Stimulated activated naive CD4-positive, alpha-beta T cell (primary cell): ENCODE measurements around the gene NDST1.
"Not testable (repeated sequence)": the region's sequence is repeated elsewhere in the genome, so short reads cannot be mapped to it uniquely, and the experiment has no call there.

ENCODE experiments used
- DNase-seq, 6 experiments: peaks; one replicate each; lab custom pipeline; 2025; lab: John Stamatoyannopoulos, UW

NDST1 gene

DNA sequence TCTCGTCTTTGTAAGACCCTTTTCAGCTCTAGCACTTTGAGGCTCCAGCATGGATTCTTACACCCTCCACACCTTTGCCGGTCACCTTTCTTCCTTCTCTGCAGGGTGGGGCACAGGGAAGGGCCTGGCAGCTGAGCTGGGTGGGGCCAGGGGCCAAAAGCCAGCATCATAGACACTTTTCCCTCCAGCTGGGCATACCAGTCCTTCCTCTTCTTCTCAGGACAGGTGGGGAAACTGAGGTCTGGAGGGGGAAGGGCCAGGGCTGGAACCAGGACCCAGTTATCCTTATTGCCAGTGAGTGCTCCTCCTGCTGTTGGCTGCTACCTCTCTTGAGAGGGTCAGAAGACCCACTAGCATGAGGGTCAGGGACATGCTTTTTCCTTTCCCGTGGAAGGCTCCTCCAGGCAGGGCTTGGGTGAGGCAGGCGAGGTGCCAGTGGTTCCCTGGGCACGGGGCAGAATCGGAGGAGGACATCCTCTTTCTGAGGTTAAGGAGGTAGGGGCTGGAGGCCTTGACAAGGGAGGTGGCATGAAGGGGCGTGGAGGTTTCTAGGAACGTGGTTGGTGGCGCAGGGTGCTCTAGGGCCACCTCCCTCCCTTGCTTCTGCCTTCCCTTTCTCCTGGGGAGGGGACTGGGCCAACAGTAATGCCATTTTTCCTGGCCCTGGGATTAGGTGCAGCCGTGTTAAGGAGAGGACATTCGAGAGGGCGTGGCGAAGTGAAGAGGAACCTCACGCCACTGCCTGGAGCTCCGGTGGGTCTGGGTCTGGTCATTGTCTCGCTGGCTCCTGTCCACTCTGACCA is at the start of gene NDST1:
TSS of gene NDST1 (plus strand) at position 658 of the 803 bp plus-strand sequence. CDS start 13,124 bp downstream, outside the sequence.
- DNase-seq: no peak

DNA sequence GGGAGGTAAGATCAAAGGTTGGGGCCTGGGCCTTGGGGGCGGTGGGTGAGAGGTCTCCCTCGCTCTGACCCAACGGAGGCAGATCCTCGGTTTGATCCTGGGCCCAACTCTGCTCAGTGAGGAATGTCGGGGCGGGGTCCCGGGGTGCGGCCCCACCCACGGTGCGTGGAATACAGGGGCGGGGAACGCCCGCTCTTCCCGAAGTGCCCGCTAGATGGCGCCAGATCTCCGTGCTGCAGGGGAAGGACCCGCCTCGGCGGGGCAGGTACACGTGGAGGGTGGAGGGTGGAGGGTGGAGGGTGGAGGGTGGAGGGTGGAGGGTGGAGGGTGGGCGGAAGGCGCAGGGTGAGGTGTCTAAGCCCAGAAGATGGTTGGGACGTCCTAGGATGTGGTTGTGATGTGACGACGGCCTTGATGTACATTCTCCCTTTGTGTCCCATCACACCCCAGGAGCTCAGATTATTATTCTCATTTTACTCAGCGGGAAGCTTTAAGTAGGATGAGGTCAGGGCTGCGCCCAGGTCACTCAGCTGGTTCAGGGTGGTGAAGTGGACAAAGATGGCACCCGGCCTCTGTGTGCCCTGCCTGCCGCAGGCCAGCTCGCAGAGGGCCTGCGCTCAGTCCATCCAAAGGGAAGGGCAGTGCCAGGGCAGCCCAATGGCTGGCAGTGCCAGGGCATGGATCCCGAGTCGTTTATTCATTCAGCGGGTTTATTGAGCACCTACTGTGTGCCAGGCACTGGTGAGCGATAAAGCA is 49.0 kb upstream of the NDST1 start:
- peak; percentile 75 to 90 (median 82) for DNase-seq

DNA sequence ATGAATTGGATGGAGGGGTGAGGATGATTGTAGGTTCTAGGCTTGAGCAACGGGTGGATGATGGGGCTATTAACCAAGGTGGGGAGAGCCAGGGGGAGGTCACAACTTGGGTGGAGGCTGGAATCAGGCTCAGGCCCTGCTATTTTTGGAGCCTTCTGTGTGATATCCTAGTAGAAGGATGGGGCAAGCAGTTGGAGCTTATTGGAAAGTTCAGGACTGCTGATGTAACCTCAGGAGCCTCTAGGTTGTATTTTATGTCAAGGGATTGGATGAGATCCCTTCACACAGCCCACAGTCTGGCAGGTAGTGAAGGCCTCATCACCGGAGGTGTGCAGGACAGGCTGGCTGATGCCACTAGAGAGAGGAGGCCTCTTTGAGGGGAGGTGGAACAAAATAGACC is 47.1 kb upstream of the NDST1 start:
- no peak for DNase-seq

DNA sequence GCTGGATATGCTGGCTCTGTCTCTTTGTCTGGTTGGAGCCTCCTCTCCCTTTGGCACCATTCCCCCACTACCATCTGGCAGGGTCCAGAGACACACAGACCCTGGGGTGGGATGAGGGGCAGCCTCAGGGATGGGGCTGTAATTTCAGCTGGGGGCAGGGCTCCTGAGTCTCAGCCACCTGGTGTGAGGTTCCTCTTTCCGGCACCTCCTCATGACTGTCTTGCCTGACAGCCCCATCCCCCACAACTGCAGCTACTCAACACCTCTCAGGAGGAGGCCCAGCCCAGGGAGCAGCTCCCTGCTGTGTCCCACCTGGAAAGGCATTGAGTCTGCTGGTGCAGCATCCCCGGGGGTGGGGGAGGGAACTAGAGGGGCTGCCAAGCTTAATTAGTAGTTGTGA is 46.7 kb upstream of the NDST1 start:
- peak in 3 of 6 experiments; percentile 11 to 22 (median 12) for DNase-seq

DNA sequence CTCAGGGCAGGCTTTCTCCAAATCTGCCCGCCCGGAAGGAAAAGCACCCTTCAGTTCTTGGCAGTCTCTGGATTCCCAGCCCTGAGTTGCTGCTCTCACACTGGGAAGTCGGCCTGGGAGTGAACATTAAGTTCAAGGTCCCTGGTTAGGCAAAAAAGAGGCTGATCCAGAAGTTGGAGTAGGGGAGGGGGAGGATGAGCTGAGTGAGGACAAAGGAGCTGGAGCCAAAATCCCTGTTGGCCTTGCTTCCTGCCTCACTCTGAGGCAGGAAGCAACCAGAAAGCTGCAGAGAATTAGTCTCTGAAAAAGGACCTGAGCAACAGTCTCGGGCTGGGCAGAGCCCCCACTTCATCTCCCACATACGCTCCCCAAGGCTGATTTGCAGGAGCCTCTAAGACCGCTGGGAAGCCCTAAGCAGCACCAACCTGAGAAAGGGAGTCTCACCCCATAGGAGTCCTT is 43.3 kb upstream of the NDST1 start:
- no peak for DNase-seq

DNA sequence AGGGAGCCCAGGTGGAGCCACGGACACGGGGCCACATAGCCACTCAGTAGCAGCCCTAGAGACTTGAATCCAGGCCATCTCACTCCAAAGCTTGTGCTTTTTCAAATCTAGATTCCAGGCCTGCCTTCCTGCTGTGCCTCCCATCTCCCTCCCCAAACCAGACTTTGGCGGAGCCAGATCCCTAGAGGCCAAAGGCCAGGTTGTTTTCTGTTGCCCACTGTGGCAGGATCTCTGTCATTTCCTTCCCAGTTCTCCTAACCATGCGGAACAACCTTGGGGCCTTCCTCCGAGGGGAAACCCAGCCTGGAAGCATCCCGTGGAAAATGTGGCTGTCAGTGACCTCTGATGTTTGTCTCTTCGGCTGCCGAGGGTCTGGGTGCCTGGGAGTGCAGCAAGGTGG is 42.0 kb upstream of the NDST1 start:
- no peak for DNase-seq

DNA sequence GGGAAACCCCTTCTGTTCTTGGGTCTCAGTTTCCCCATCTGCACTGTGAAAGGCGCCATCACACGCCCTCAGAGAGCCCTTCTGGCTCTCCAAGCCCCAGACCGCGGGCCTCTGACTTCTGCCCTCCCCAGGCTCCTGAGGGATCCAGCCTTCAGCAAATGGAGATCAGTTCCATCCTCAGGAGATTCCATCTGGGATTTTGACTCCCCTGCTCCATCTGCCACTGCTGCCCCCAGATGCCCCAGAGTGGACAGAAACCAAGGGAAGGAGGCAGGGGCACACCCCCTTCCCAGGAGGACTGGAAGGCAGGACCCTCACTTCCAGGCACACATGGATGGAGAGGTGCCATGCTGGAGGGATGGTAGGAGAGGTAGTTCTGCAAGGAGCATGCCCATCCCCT is 39.7 kb upstream of the NDST1 start:
- no peak for DNase-seq

DNA sequence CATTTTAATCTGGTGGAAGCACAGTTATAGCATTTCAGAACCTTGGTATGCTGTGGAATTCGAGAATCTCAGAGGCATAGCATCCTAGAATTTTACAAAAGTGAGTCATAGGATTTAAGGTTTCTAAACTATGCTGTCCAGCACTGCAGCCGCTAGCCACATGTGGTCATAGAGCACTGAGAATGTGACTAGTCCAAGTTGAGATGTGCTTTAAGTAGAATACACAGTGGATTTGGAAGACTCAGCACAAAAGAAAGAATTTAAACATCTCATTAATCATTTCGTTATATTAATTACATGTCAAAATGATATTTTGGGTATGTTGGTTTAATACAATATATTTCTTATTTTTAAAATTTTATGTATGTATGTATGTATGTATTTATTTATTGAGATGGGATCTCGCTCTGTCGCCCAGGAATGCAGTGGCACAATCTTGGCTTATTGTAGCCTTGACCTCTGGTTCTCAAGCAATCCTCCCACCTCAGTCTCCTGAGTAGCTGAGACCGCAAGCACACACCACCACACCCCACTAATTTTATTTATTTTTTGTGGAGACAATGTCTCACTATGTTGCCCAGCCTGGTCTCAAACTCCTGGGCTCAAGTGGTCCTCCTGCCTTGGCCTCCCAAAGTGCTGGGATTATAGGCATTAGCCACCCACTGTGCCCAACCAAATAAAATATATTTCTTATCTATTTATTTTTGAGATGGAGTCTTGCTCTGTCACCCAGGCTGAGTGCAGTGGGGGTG is 38.0 kb upstream of the NDST1 start:
- no peak for DNase-seq

DNA sequence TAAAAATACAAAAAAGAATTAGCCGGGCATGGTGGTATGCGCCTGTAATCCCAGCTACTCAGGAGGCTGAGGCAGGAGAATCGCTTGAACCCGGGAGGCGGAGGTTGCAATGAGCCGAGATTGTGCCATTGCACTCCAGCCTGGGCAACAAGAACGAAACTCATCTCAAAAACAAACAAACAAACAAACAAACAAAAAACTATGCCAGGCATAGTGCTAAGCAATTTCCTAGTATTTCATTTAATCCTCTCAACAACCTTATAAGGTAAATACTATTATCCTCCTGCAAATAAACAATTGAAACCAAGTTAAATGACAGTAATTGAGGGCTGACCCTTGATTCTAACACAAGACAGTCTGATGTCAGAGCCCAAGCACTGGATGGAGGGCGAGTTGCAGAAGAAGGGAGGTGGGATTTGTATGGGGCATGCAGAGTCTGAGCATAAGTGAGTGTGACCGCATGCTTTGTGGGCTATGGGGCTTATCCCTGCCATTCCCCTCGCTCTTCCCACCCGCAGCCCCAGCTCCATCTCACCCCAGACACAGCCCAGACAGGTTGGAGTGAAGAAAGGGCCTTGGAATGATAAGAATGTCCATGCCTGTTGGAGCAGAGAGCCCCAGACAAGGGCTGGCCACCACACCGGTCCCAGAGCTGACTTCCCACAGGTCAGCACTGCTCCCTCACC is 34.1 kb upstream of the NDST1 start:
- DNase-seq: no peak

DNA sequence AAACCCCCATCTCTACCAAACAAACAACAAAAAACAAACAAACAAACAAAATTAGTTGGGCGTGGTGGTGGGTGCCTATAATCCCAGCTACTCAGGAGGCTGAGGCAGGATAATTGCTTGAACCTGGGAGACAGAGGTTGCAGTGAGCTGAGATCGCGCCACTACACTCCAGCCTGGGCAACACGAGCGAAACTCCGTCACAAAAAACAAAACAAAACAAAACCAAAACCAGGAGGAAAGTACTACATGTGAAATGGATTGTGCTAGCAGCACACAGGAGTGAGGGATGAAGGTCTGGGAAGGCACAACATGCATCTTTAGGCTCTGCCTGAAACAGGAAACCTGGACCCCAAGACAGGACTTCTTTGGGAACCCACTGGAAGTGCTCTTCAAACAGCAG is 31.4 kb upstream of the NDST1 start:
- not testable (repeated sequence) for DNase-seq

DNA sequence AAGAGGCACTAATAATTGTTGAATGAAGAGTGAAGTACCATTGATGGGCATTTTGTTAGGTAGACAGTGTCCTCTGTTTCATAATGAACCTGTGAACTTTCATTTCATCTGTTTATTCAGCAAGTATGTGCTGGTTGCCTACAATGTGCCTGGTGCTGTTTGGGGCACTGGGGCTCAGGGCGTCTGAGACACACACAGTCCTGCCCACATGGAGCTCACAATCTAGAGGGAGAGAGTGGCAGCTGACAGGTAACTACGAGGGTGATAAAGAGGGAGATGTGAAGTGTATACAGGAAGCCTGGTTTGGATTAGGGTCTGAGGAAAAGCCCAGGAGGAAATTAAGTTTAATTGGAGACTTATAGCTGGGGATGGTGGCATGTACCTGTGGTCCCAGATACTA is 28.5 kb upstream of the NDST1 start:
- no peak for DNase-seq

DNA sequence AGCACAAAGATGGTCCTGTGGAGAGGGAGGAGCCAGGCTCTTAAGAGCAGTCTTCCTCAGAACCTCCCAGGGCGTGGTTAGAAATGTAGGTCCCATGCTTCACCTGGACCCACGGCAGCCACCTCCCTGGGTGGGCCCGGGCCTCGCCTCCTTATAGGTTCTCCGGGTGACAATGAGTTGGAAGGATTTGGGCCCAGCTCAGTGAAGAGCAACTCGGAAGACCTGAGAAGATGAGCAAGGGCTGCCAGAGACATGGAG is 26.3 kb upstream of the NDST1 start:
- no peak for DNase-seq

DNA sequence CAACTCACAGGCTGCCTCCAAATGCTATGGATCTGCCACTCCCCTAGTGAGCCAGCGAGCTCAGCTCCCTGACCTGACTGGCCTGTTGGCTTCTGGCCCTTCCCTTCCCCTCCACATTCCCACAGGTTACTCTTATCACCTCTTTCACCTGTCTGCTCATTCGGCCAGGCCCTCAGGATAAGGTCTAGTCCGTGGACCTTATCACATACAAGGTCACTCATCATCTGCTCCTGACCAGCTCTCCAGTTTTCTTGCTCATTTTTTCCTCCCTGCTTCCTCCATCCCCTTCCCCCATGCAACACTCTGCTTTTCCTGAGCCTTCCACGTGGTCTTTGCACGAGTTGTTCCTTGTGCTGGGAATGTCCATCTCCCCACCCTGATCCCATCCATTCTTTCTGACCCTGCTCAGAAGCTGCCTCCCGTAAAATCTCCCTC is 25.9 kb upstream of the NDST1 start:
- DNase-seq: no peak

DNA sequence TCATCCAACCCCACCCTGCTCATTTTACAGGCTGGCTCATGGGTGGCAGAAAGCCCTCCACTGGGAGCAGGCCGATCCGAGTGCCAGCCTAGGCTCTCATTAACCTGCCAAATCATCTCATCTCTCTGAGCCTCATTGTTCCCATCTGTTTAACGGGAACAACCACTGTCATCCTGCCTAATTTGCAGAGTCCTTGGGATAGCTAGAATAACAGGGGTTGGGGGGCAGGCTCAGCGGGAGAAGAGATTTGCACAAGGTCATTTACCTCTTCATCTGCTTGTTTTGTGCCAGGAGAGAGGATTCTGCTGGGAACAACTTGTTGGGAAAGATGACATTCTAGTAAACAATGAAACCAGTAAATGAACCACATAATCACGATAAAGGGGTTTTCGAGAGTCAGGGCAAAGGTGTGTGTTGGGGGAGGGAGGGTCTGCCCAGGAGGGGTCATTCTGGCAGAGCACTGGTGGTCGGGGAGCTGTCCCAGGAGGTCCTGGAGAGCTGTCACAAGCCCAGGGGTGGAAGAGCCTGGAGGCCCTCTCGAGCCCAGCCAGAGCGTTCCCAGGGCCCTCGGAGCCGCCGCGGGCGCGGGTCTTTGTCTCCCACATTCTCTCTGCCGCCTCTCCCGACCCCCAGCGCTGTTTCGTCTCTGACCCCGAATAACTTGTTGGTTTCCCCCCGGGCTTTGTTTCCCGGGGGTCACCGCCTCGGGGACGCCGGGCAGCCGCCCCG is 22.8 kb upstream of the NDST1 start:
- DNase-seq: no peak

DNA sequence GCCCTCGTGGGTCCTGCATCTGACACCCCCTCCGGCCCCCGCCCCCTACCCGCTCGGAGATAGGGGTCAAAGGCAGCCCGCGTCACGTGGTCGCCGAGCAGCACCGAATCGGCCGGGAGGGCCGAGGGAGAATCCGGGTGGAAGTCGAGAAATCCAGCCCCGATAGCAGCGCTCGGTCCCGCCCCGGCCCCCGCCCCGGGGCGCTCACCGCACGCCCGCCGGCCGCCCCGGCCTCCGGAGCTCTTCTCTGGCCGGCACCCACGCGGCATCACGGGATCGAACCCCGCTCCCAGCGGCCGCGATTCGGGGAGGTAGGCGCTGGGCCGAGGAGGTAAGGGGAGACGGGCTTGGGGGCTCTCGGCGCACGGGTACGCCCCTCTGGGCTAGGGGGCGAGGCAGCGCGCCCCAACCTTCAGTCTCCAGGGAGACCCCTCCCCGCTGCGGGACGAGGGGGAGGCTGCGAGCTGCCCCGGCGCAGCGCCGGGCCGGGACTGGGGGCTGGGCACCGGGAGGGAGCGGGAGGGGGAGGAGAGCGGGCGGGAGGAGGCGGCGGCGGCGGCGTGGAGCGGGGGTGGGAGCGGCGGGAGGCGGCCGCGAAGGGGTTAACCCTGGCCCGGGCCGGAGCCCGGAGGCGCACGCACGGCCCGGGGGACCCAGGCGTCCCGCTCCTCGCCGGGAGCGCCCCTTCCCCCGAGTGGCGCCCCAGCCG is 22.1 kb upstream of the NDST1 start:
- peak in 3 of 6 experiments; percentile 15 to 47 (median 25) for DNase-seq

DNA sequence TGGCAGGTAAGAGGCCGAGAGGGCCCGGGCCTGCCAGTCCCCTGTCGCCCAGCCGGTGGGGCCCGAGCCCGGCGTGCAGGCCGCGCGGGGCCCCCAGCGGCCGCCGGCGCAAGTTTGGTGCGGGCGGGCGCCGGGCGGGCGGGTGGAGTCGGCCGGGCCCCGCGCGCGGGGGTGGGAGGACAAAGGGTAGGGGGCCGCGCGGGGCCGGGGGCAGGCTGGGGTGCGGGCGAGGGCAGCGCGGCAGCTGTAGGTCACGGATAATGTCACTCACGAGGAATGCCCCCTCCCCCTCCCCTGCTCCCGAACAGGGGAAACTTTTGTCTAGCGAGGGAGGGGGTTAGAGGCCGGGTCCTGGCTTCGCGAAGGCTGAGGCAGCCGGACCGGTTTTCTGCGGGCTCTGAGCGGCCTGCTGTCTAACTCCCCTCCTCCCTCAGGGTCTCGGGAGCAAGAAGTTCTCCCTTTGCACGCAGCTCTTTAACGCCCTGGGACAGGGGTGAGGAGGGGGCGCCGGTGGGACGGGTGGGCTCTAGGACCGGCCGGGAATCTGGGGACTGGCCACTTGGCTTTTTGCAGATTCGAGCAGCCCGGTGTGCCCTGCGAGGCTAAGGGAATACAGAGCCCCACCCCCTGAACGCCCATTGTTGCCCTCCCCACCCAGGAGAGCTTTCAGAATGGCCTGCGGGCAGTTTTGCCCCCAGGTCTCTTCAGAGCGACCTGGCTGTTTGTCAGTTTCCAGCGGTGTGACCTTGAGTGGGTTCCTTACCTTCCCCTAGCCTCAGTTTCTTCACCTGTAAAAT is 21.3 kb upstream of the NDST1 start:
- DNase-seq: peak; percentile 11 to 68 (median 38)

DNA sequence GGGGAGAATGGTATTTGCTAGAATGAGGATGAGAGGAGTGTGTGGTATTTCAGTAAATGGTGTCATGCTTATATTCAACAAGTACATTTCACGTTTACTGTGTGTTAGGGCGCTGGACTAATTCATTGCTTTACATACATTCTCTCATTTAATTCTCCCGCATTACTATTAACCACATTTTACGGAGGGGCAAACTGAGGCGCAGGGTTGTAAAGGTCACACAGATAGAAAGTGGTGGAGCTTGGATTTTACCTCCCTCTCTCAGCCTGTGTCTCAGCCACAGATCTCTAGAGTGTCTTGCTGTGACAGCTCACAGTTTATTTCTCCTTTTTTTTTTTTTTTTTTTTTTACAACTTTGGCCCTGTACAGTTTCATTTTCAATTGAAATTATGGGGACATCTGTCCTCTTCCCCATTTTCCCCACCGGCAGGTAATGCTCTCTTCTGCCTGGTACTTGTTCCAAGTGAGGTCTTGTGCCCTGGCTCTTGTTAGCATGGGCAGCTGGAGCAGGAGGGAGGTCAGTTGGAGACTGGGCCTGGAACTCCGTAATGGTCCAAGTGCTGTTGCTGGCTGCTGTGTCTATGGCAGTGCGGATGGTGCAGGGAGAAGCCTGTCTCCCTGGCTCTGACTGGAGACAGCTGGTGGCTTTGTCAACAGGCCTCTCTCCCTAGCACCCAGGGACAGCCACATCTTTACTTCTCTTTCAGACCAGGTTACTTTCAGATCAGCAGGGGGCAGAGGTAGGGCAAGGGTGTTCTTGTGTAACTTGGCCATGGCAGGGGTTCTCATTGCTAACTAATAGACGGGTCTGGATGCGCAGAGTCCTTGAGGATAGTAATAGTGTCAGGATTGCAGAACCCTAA is 20.5 kb upstream of the NDST1 start:
- peak in 1 of 6 experiments; percentile 2 for DNase-seq

DNA sequence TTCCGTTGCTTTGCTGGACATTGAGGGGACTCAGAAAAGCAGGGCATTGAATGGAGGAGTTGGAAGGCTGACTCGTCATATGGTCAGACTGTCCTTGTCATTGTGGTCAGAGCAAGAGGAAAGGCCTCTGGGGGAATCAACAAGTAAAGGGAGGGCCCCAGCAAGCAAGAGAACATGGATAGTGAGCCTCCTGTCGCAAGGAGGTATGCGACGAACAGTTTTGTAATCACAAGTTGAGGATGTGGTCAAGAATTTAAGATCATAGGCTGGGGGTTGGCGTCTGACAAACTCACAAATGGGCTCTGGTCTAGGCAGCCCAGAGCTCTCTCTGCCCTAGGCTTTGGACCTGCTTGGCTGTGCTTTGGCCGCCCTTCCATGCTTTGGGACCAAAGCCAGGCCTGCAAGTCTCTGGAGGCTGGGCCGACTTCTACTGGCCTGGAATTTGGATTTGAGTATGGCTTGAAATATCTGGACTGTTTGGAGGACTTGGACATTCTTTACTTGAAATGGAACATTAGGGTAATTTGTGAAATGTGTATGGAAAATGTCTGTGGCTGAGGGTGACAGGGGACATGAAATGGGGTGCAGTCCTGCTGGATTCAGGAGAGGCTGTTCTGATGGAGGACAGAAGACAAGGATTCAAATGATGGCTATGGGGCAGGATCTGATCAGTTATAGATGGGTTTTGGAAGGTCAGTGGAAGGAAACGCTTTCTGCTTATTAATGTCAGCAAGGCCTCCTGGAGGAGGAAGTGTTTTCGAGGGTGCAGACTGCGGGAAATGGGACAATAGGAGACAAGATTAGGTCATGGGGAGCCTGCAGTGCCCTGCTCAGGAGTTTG is 19.2 kb upstream of the NDST1 start:
- DNase-seq: no peak
